Glutamatergic neuron (in vitro differentiated cells): ENCODE measurements around the gene NFKBIE. TPM values are rescaled to one million over a fixed set of nuclear protein-coding genes. Genes with fewer than 3 reads are reported as not detected.

ENCODE experiments used
- DNase-seq: peaks from one replicate; pipeline ENCODE4 v3.0.0; 2022
- H3K27ac Mint-ChIP-seq: one replicate; pipeline ENCODE4 v1.8.0; 2020; ENCODE audit warnings: mild to moderate bottlenecking, mixed read lengths, inconsistent platforms; ENCODE audit not compliant: unreplicated experiment
- H3K27me3 Mint-ChIP-seq: one replicate; pipeline ENCODE4 v1.8.0; 2020; ENCODE audit warnings: mild to moderate bottlenecking, moderate library complexity, mixed read lengths, inconsistent platforms; ENCODE audit not compliant: unreplicated experiment
- H3K36me3 Mint-ChIP-seq: one replicate; pipeline ENCODE4 v1.8.0; 2020; ENCODE audit warnings: mild to moderate bottlenecking, mixed read lengths, inconsistent platforms; ENCODE audit not compliant: unreplicated experiment
- H3K4me1 Mint-ChIP-seq: one replicate; pipeline ENCODE4 v1.8.0; 2020; ENCODE audit warnings: mild to moderate bottlenecking, low read depth, mixed read lengths, inconsistent platforms; ENCODE audit not compliant: unreplicated experiment
- H3K4me3 Mint-ChIP-seq: one replicate; pipeline ENCODE4 v1.8.0; 2020; ENCODE audit warnings: mild to moderate bottlenecking, mixed read lengths, inconsistent platforms; ENCODE audit not compliant: unreplicated experiment
- H3K9me3 Mint-ChIP-seq: one replicate; pipeline ENCODE4 v1.8.0; 2020; ENCODE audit warnings: mild to moderate bottlenecking, moderate library complexity, mixed read lengths, inconsistent platforms; ENCODE audit not compliant: unreplicated experiment
- CTCF ChIP-seq: fragments of 200-600 bp; sonication (generic); IDR thresholded peaks from one replicate; pipeline ENCODE4 v1.5.0; 2021; ENCODE audit not compliant: partially characterized antibody, unreplicated experiment
- total RNA-seq: library from RNA; stranded (reverse); fragmentation: NEBNext Ultra II Directional; extraction: Animal tissue kit (Norgen Biotek cat#: 25700); gene quantifications from one replicate; pipeline ENCODE4 v1.2.1, GENCODE V29; 2021; ENCODE audit not compliant: unreplicated experiment

Gene NFKBIE
- total RNA-seq, 1 donor from 2014 or later: 15.3 TPM

DNA sequence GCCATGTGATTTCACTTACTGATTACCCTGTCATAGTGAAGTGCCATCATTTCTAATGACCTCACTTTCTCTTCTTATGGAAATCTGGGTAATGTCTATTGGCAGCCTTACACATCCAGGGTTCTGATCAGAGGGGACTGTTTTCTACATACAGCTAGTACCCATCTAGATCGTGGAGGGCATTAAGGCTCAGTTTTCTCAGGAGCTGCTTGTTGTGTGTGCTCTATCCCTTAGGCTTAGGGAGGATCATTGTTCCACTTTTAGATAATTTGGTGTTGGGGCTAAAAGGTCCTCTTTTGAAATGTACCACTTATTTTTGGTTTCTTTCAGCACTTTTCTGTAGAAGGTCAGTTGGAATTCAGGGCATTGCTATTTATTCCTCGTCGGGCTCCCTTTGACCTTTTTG, 14.6 kb downstream of the NFKBIE start:
- no peak for DNase-seq
- Mint-ChIP-seq H3K36me3 (peaks cover 16% of the 10 kb centered on the region), H3K4me3 (no peak overlapping the region), H3K27me3 (peaks cover 17% of the 10 kb centered on the region), H3K27ac (no peak overlapping the region), H3K4me1 (peaks cover 33% of the 10 kb centered on the region), H3K9me3 (peaks cover 23% of the 10 kb centered on the region)
- TF ChIP-seq CTCF: no peak

GRCh38 chr6:44250067-44250717, 15.2 kb downstream of the NFKBIE start:
- Mint-ChIP-seq H3K27ac (peak overlapping the region; percentile 14), H3K9me3 (peaks cover 22% of the 10 kb centered on the region), H3K36me3 (peaks cover 16% of the 10 kb centered on the region), H3K4me3 (peak overlapping the region; percentile 56), H3K27me3 (peaks cover 21% of the 10 kb centered on the region), H3K4me1 (peaks cover 34% of the 10 kb centered on the region)
- DNase-seq: no peak
- no peak for TF ChIP-seq CTCF

DNA sequence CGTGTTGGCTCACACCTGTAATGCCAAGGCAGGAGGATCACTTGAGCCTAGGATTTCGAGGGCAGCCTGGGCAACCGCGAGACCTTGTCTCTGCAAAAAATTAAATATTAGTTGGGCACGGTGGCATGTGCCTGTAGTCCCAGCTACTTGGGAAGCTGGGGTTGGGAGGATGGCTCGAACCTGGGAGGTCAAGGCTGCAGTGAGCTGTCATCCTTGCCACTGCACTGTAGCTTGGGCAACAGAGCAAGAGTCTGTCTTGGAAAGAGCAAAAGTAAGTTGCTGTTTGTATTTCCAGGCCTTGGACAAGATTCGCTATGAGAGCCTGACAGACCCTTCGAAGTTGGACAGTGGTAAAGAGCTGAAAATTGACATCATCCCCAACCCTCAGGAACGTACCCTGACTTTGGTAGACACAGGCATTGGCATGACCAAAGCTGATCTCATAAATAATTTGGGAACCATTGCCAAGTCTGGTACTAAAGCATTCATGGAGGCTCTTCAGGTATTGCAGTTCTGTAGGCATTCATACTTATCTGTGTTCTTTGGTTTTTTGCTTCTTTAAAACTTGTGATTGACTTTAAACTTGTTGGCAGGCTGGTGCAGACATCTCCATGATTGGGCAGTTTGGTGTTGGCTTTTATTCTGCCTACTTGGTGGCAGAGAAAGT, 16.1 kb downstream of the NFKBIE start:
- Mint-ChIP-seq H3K36me3 (peaks cover 16% of the 10 kb centered on the region), H3K9me3 (peaks cover 25% of the 10 kb centered on the region), H3K4me3 (peak overlapping the region; percentile 98), H3K27me3 (peaks cover 23% of the 10 kb centered on the region), H3K27ac (peak overlapping the region; percentile 49), H3K4me1 (peaks cover 28% of the 10 kb centered on the region)
- DNase-seq: no peak
- TF ChIP-seq CTCF: no peak

DNA sequence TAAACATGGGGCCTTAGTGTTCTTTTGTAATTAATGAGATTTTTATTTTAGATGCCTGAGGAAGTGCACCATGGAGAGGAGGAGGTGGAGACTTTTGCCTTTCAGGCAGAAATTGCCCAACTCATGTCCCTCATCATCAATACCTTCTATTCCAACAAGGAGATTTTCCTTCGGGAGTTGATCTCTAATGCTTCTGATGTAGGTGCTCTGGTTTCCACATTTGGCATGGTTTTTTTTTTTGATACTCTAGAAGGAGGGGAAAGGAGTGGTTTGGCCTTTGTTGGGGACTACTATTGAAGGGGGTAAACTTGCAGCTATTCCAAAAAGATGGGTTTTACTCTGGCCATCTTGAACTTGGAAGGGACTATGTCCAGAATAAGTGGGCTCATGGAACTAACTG, 16.8 kb downstream of the NFKBIE start:
- TF ChIP-seq CTCF: no peak
- Mint-ChIP-seq H3K27me3 (peaks cover 25% of the 10 kb centered on the region), H3K4me1 (peaks cover 28% of the 10 kb centered on the region), H3K27ac (peak overlapping the region; percentile 99), H3K4me3 (peak overlapping the region; percentile 98), H3K9me3 (peaks cover 26% of the 10 kb centered on the region), H3K36me3 (peaks cover 16% of the 10 kb centered on the region)
- DNase-seq: no peak
